Thyroid gland (tissue), 4 donors: ENCODE results near the gene ODF4. TPM values are rescaled to one million over a fixed set of nuclear protein-coding genes. Genes with fewer than 3 reads are reported as not detected.
"Not testable (repeated sequence)": the region's sequence is repeated elsewhere in the genome, so short reads cannot be mapped to it uniquely, and the experiment has no call there.

Experiments
- DNase-seq, 2 donors: peaks; one replicate each; pipeline ENCODE4 v3.0.0-alpha.2; 2019
- H3K27ac ChIP-seq, 3 donors: fragments of 200-600 bp; sonication (generic); 1 replicate in 2 of 3; 2 replicates in 1 of 3; pipeline ENCODE4 v1.5.1; 2016 to 2019; ENCODE audit warnings: mild to moderate bottlenecking in 1 of 3, moderate library complexity in 1 of 3
- H3K27me3 ChIP-seq: fragments of 200-600 bp; sonication (generic); one replicate; pipeline ENCODE4 v1.5.1; 2019
- H3K36me3 ChIP-seq, 2 donors: fragments of 200-600 bp; sonication (generic); one replicate each; pipeline ENCODE4 v1.5.1; 2016 to 2019
- H3K4me1 ChIP-seq, 2 donors: fragments of 200-600 bp; sonication (generic); one replicate each; pipeline ENCODE4 v1.5.1; 2017 to 2019
- H3K4me3 ChIP-seq, 3 donors: fragments of 200-600 bp; sonication (generic); replicated peaks in 1 of 3; 1 replicate in 2 of 3; 2 replicates in 1 of 3; pipeline ENCODE4 v1.5.1; 2016; ENCODE audit warnings: mild to moderate bottlenecking in 1 of 3
- H3K9me3 ChIP-seq: fragments of 200-600 bp; sonication (generic); one replicate; pipeline ENCODE4 v1.5.1; 2017
- CTCF ChIP-seq, 6 experiments: fragments of 200-600 bp in 3 of 6; fragments of 450-650 bp in 3 of 6; sonication (generic) in 3 of 6; IDR thresholded peaks; one replicate each; pipeline ENCODE4 v1.5.1; 2016 to 2019; ENCODE audit warnings: antibody characterized with exemption in 6 of 6, mild to moderate bottlenecking in 2 of 6, inconsistent platforms in 1 of 6, moderate library complexity in 1 of 6
- POLR2A ChIP-seq, 2 donors: fragments of 450-650 bp; IDR thresholded peaks; one replicate each; pipeline ENCODE4 v1.6.1; 2017; ENCODE audit warnings: antibody characterized with exemption in 2 of 2, mild to moderate bottlenecking in 2 of 2, moderate library complexity in 1 of 2
- WGBS, 2 donors: methylation state at CpG; one replicate each; pipeline ENCODE4 v1.1.5; 2017; 5-methylcytosine and 5-hydroxymethylcytosine counted together
- intact Hi-C: fragments of 100-400 bp; cut with DNase I; formaldehyde crosslinking; loops from one replicate; pipeline ENCODE4 v1.15.1; 2023
- total RNA-seq, 4 donors: library from RNA; depleted of rRNA; stranded (reverse); fragments of >200 nt; gene quantifications; one replicate each; pipeline ENCODE4 v1.2.3, GENCODE V29; 2016

Gene ODF4
- total RNA-seq, 4 donors from 2014 or later: not detected

- H3K9me3 ChIP-seq: no peaks in the 10 kb centered on the region
- no peak overlapping the region for H3K4me3 ChIP-seq
- H3K4me1 ChIP-seq: peaks cover 5 to 8% of the 10 kb centered on the region in 2 donors
- no peaks in the 10 kb centered on the region for H3K36me3 ChIP-seq
- intact Hi-C loops: no loop called here
- TF ChIP-seq POLR2A (IDR thresholded peaks at IDR 0.05) (no peak), CTCF (IDR thresholded peaks at IDR 0.05) (no peak)
- DNase-seq: no peak
- H3K27ac ChIP-seq: no peak overlapping the region
- no peaks in the 10 kb centered on the region for H3K27me3 ChIP-seq
- WGBS, 2 donors: 49 to 52% methylated on average over 6 of the region's 6 CpGs
These were observed 5.5 kb downstream of the ODF4 start for GRCh38 chr17:8345052-8345690.

- Histone ChIP-seq H3K9me3 (no peaks in the 10 kb centered on the region), H3K27me3 (no peaks in the 10 kb centered on the region), H3K4me1 (peaks cover 5 to 8% of the 10 kb centered on the region in 2 donors), H3K36me3 (no peaks in the 10 kb centered on the region), H3K27ac (no peak overlapping the region), H3K4me3 (no peak overlapping the region)
- 29 to 37% methylated on average over 5 of the region's 5 CpGs for WGBS, 2 donors
- intact Hi-C loops: no loop called here
- peak; percentile 22 to 27 for DNase-seq
- TF ChIP-seq CTCF (IDR thresholded peaks at IDR 0.05): no peak
- no peak for TF ChIP-seq POLR2A (IDR thresholded peaks at IDR 0.05)
These were observed 6.5 kb downstream of the ODF4 start for GRCh38 chr17:8345951-8346665.

- H3K27me3 ChIP-seq, H3K4me1 ChIP-seq, H3K4me3 ChIP-seq, H3K36me3 ChIP-seq, H3K27ac ChIP-seq, DNase-seq, H3K9me3 ChIP-seq, intact Hi-C loops: not testable (repeated sequence)
- WGBS, 2 donors: 29 to 59% methylated on average over 5 to 12 of the region's 25 CpGs
These were observed 7.4 kb downstream of the ODF4 start for GRCh38 chr17:8347001-8347400.

- Histone ChIP-seq H3K4me1 (peaks cover 5 to 8% of the 10 kb centered on the region in 2 donors), H3K27ac (no peak overlapping the region), H3K9me3 (no peaks in the 10 kb centered on the region), H3K4me3 (no peak overlapping the region), H3K36me3 (no peaks in the 10 kb centered on the region), H3K27me3 (no peaks in the 10 kb centered on the region)
- DNase-seq: no peak
- TF ChIP-seq CTCF (IDR thresholded peaks at IDR 0.05) (no peak), POLR2A (IDR thresholded peaks at IDR 0.05) (no peak)
- intact Hi-C loops: no loop called here
- WGBS, 2 donors: 74 to 82% methylated on average over 7 of the region's 7 CpGs
These were observed 10.7 kb downstream of the ODF4 start for GRCh38 chr17:8350339-8350738.

- no peak for DNase-seq
- H3K27ac ChIP-seq: no peak overlapping the region
- H3K27me3 ChIP-seq: no peaks in the 10 kb centered on the region
- 78 to 82% methylated on average over 7 of the region's 7 CpGs for WGBS, 2 donors
- H3K4me1 ChIP-seq: no peaks in the 10 kb centered on the region
- intact Hi-C loops: no loop called here
- TF ChIP-seq POLR2A (IDR thresholded peaks at IDR 0.05) (no peak), CTCF (IDR thresholded peaks at IDR 0.05) (no peak)
- H3K36me3 ChIP-seq: no peaks in the 10 kb centered on the region
- H3K9me3 ChIP-seq: no peaks in the 10 kb centered on the region
- no peak overlapping the region for H3K4me3 ChIP-seq
These were observed 14.1 kb downstream of the ODF4 start for GRCh38 chr17:8353736-8354135.
